Stomach (tissue), 4 donors: ENCODE results near the gene KANK3.

Experiments used
- CTCF ChIP-seq, 7 experiments: fragments of 450-650 bp in 4 of 7; fragments of 200-600 bp in 3 of 7; sonication (generic) in 3 of 7; IDR thresholded peaks; one replicate each; pipeline ENCODE4 v1.5.1; 2016 to 2019; ENCODE audit warnings: antibody characterized with exemption in 7 of 7, control low read depth in 2 of 7, mild to moderate bottlenecking in 1 of 7
- EP300 ChIP-seq: sonication (generic); formaldehyde crosslinking; IDR thresholded peaks from one replicate; pipeline ENCODE4 v1.6.1; 2017; ENCODE audit warnings: antibody characterized with exemption
- POLR2A ChIP-seq, 4 donors: fragments of 450-650 bp; IDR thresholded peaks; one replicate each; pipeline ENCODE4 v1.6.1; 2016; ENCODE audit warnings: antibody characterized with exemption in 4 of 4, control low read depth in 2 of 4, mild to moderate bottlenecking in 1 of 4, moderate library complexity in 1 of 4
- POLR2AphosphoS5 ChIP-seq, 3 donors: sonication (generic); formaldehyde crosslinking; IDR thresholded peaks; one replicate each; pipeline ENCODE4 v1.6.1; 2016; ENCODE audit warnings: antibody characterized with exemption in 3 of 3

- TF ChIP-seq CTCF (IDR thresholded peaks at IDR 0.05) (no peak), POLR2AphosphoS5 (IDR thresholded peaks at IDR 0.05) (peak; percentile 33 to 91 (median 66)), POLR2A (IDR thresholded peaks at IDR 0.05) (no peak), EP300 (no peak)
Observed at GRCh38 chr19:8307965-8308866, 34.8 kb downstream of the KANK3 start, which contains the start of gene CD320.
